HCT116 (cell line): ENCODE data around the gene UBE2E2. TPM values are rescaled to one million over a fixed set of nuclear protein-coding genes. Genes with fewer than 3 reads are reported as not detected.

Experiments used
- ATAC-seq: fragments of 200-7000 bp; cut with Tn5 transposase; 2 replicates; pipeline ENCODE4 v1.9.1; 2020; ENCODE audit warnings: mild to moderate bottlenecking, moderate library complexity
- BruUV-seq: library from RNA; stranded (reverse); fragments of 400-500 nt; replicated peaks from 2 replicates; lab custom pipeline; 2021; lab: Mats Ljungman, UMichigan
- CTCF ChIA-PET: fragments of 300-600 bp; sonication (Branson Sonifier 250); formaldehyde crosslinking; loops from one replicate; lab custom pipeline; 2021; ENCODE audit warnings: antibody characterized with exemption; lab: Charles Lee
- POLR2A ChIA-PET: fragments of 300-600, 350-600 bp; sonication (Branson Sonifier 250); formaldehyde crosslinking; loops from one replicate; lab custom pipeline; 2021; ENCODE audit warnings: antibody characterized with exemption; lab: Charles Lee
- RAD21 ChIA-PET, 2 experiments: fragments of 300-600 bp; sonication (Branson Sonifier 250); formaldehyde crosslinking; loops; one replicate each; lab custom pipeline; 2023; ENCODE audit warnings: low total read pairs in 2 of 2; ENCODE audit not compliant: uncharacterized antibody in 2 of 2, unreplicated experiment in 2 of 2, low non-redundant PET in 1 of 2; lab: Charles Lee
- DNase-seq: peaks from one replicate; pipeline ENCODE4 v3.0.0-alpha.2; 2010; ENCODE audit warnings: low read depth, low spot score
- H2AFZ ChIP-seq: fragments of 200-600 bp; shearing (Covaris generic), sonication (generic); 2 replicates; pipeline ENCODE4 v1.6.1; 2017; ENCODE audit warnings: low read depth, mixed run types, mixed read lengths, antibody characterized with exemption, low read length; ENCODE audit not compliant: poor library complexity, severe bottlenecking
- H3K27ac ChIP-seq: 2 replicates; pipeline ENCODE4 v1.5.1; 2012; ENCODE audit warnings: low read depth, low read length
- H3K27me3 ChIP-seq: fragments of 200-600 bp; sonication (generic); 2 replicates; pipeline ENCODE4 v1.6.1; 2016; ENCODE audit warnings: mixed run types, low read length, mixed read lengths; ENCODE audit not compliant: insufficient read depth
- H3K36me3 ChIP-seq, 2 experiments: fragments of 200-500 bp in 1 of 2; fragments of 200-600 bp in 1 of 2; sonication (Bioruptor generic) in 1 of 2; sonication (generic) in 1 of 2; 2 replicates each; pipeline versions ENCODE4 v1.5.1 to v1.6.1; 2014 to 2016; ENCODE audit warnings: low read length in 2 of 2, inconsistent platforms in 1 of 2, mixed read lengths in 1 of 2, mixed run types in 1 of 2; ENCODE audit not compliant: insufficient read depth in 2 of 2, control insufficient read depth in 1 of 2
- H3K4me1 ChIP-seq, 2 experiments: fragments of 200-600 bp in 1 of 2; sonication (generic) in 1 of 2; 2 replicates each; pipeline versions ENCODE4 v1.5.1 to v1.6.1; 2012 to 2017; ENCODE audit warnings: low read length in 2 of 2, inconsistent platforms in 1 of 2, mild to moderate bottlenecking in 1 of 2, mixed read lengths in 1 of 2, mixed run types in 1 of 2, moderate library complexity in 1 of 2; ENCODE audit not compliant: insufficient read depth in 2 of 2, control insufficient read depth in 1 of 2
- H3K4me2 ChIP-seq: fragments of 200-600 bp; sonication (generic); 2 replicates; pipeline ENCODE4 v1.6.1; 2017; ENCODE audit warnings: mixed run types, low read length, mixed read lengths
- H3K4me3 ChIP-seq, 2 experiments: fragments of 200-600 bp in 1 of 2; sonication (generic) in 1 of 2; replicated peaks in 1 of 2; 2 replicates each; pipeline ENCODE4 v1.5.1; 2011 to 2016; ENCODE audit warnings: low read length in 2 of 2, control low read depth in 1 of 2, low read depth in 1 of 2, mild to moderate bottlenecking in 1 of 2, mixed read lengths in 1 of 2, mixed run types in 1 of 2
- H3K79me2 ChIP-seq: fragments of 200-600 bp; sonication (generic); 2 replicates; pipeline ENCODE4 v1.6.1; 2017; ENCODE audit warnings: mild to moderate bottlenecking, mixed run types, low read length, moderate library complexity, mixed read lengths; ENCODE audit not compliant: insufficient read depth
- H3K9ac ChIP-seq: fragments of 200-600 bp; sonication (generic); 2 replicates; pipeline ENCODE4 v1.6.1; 2016; ENCODE audit warnings: low read length, mixed read lengths
- H3K9me2 ChIP-seq: fragments of 200-600 bp; sonication (generic), shearing (Covaris generic); 2 replicates; pipeline ENCODE4 v1.6.1; 2017; ENCODE audit warnings: mixed run types, mild to moderate bottlenecking, moderate library complexity; ENCODE audit not compliant: insufficient read depth
- H3K9me3 ChIP-seq, 2 experiments: fragments of 200-500 bp in 1 of 2; fragments of 200-600 bp in 1 of 2; sonication (Bioruptor generic) in 1 of 2; sonication (generic) in 1 of 2; 2 replicates each; pipeline ENCODE4 v1.6.1; 2014 to 2017; ENCODE audit warnings: low read length in 2 of 2, mixed read lengths in 2 of 2, inconsistent platforms in 1 of 2, low read depth in 1 of 2, mild to moderate bottlenecking in 1 of 2, mixed run types in 1 of 2, moderate library complexity in 1 of 2; ENCODE audit not compliant: control insufficient read depth in 1 of 2, insufficient read depth in 1 of 2
- H4K20me1 ChIP-seq: fragments of 200-600 bp; sonication (generic), shearing (Covaris generic); 2 replicates; pipeline ENCODE4 v1.6.1; 2017; ENCODE audit warnings: mixed run types, mild to moderate bottlenecking, moderate library complexity; ENCODE audit not compliant: insufficient read depth
- CBX3 ChIP-seq: IDR thresholded peaks from 2 replicates; pipeline ENCODE4 v1.6.1; 2012; ENCODE audit warnings: low read depth
- CEBPB ChIP-seq: IDR thresholded peaks from 2 replicates; pipeline ENCODE4 v1.6.1; 2012; ENCODE audit warnings: low read depth
- EGR1 ChIP-seq: IDR thresholded peaks from 2 replicates; pipeline ENCODE4 v1.6.1; 2012; ENCODE audit warnings: low read depth
- ELF1 ChIP-seq: IDR thresholded peaks from 2 replicates; pipeline ENCODE4 v1.6.1; 2012; ENCODE audit warnings: low read depth, borderline replicate concordance
- EZH2 ChIP-seq: fragments of 200-600 bp; sonication (generic); IDR thresholded peaks from 2 replicates; pipeline ENCODE4 v1.6.1; 2017; ENCODE audit warnings: antibody characterized with exemption, mixed run types
- EZH2phosphoT487 ChIP-seq: fragments of 200-600 bp; IDR thresholded peaks from 2 replicates; pipeline ENCODE4 v1.6.1; 2018; ENCODE audit warnings: antibody characterized with exemption, borderline replicate concordance
- MAX ChIP-seq: IDR thresholded peaks from 2 replicates; pipeline ENCODE4 v1.6.1; 2012
- POLR2A ChIP-seq: IDR thresholded peaks from 2 replicates; pipeline ENCODE4 v1.7.0; 2011; ENCODE audit warnings: borderline replicate concordance; ENCODE audit not compliant: insufficient read depth, insufficient read length; ENCODE audit errors: extremely low read depth
- POLR2AphosphoS5 ChIP-seq: IDR thresholded peaks from 2 replicates; pipeline ENCODE4 v1.6.1; 2011; ENCODE audit warnings: mild to moderate bottlenecking, low read depth, low read length, moderate library complexity
- SIN3A ChIP-seq: IDR thresholded peaks from 2 replicates; pipeline ENCODE4 v1.6.1; 2012; ENCODE audit warnings: low read depth
- SP1 ChIP-seq: IDR thresholded peaks from 2 replicates; pipeline ENCODE4 v1.6.1; 2012; ENCODE audit warnings: low read depth
- YY1 ChIP-seq: IDR thresholded peaks from 2 replicates; pipeline ENCODE4 v1.6.1; 2011; ENCODE audit warnings: low read length, low read depth, moderate library complexity, mild to moderate bottlenecking; ENCODE audit not compliant: insufficient replicate concordance; ENCODE audit errors: extremely low read depth
- ZNF274 ChIP-seq: fragments of 200-500 bp; sonication (Bioruptor generic); IDR thresholded peaks from 2 replicates; pipeline ENCODE4 v1.6.1; 2014; ENCODE audit warnings: mild to moderate bottlenecking, low read depth, low read length, inconsistent platforms
- intact Hi-C: fragments of 100-400 bp; cut with micrococcal nuclease; formaldehyde crosslinking; loops from 2 replicates; pipeline ENCODE4 v1.10.0; 2022
- total RNA-seq: library from RNA; stranded (reverse); gene quantifications from one replicate; pipeline ENCODE4 v1.2.1, GENCODE V29; 2021; ENCODE audit not compliant: unreplicated experiment
- TF ChIP-seq, protein P1 (sequence below): IDR thresholded peaks from 2 replicates; pipeline ENCODE4 v1.6.1; 2012

The UBE2E2 gene
- total RNA-seq, 1 experiment from 2014 or later, result 21.4 TPM

- CTCF ChIA-PET, result no interaction called here
- Histone ChIP-seq H3K9me3 (no peaks in the 10 kb centered on the region), H2AFZ (no peak overlapping the region), H3K36me3 (no peaks in the 10 kb centered on the region), H3K27me3 (no peaks in the 10 kb centered on the region), H3K9me2 (no peaks in the 10 kb centered on the region), H3K4me1 (no peaks in the 10 kb centered on the region; a peak in 1 of 4 replicates), H3K9ac (no peak overlapping the region)
- POLR2A ChIA-PET, result no interaction called here
- RAD21 ChIA-PET, result no interaction called here
- DNase-seq, result no peak
- ATAC-seq, result no peak
- TF ChIP-seq SIN3A (no peak), CEBPB (no peak), MAX (no peak), EZH2 (no peak)
- TF ChIP-seq, protein P1, sequence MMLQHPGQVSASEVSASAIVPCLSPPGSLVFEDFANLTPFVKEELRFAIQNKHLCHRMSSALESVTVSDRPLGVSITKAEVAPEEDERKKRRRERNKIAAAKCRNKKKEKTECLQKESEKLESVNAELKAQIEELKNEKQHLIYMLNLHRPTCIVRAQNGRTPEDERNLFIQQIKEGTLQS, result no peak
- TF ChIP-seq, all 23 proteins: peak for 0
- Histone ChIP-seq H3K4me3 (no peak overlapping the region), H3K79me2 (no peaks in the 10 kb centered on the region), H3K4me2 (no peak overlapping the region), H3K27ac (no peak overlapping the region), H4K20me1 (no peaks in the 10 kb centered on the region)
- intact Hi-C loops, result no loop called here
- BruUV-seq, result no TSS peak
Observed at GRCh38 chr3:23608650-23609049, 405.5 kb downstream of the UBE2E2 start.

- CTCF ChIA-PET, result no interaction called here
- Histone ChIP-seq H3K79me2 (no peaks in the 10 kb centered on the region), H3K9me3 (no peaks in the 10 kb centered on the region), H3K27me3 (no peaks in the 10 kb centered on the region), H3K4me3 (no peak overlapping the region), H3K9ac (no peak overlapping the region), H4K20me1 (no peaks in the 10 kb centered on the region), H3K9me2 (no peaks in the 10 kb centered on the region), H2AFZ (no peak overlapping the region), H3K36me3 (no peaks in the 10 kb centered on the region), H3K4me2 (no peak overlapping the region), H3K27ac (no peak overlapping the region), H3K4me1 (no peaks in the 10 kb centered on the region; a peak in 1 of 4 replicates)
- no peak for DNase-seq
- RAD21 ChIA-PET, result no interaction called here
- intact Hi-C loops, result no loop called here
- BruUV-seq, result no TSS peak
- POLR2A ChIA-PET, result no interaction called here
- ATAC-seq, result no peak
- TF ChIP-seq POLR2A (no peak), ZNF274 (no peak), EGR1 (no peak), SP1 (no peak), YY1 (no peak), POLR2AphosphoS5 (no peak), ELF1 (no peak), CBX3 (no peak), MAX (no peak), EZH2phosphoT487 (no peak), EZH2 (no peak)
- TF ChIP-seq, all 23 proteins: peak for 0
Observed at GRCh38 chr3:23611737-23612295, 408.7 kb downstream of the UBE2E2 start.
